C4-2B (cell line): Measurements from ENCODE around the gene FCGBP.
"Not testable (repeated sequence)": the region's sequence is repeated elsewhere in the genome, so short reads cannot be mapped to it uniquely, and the experiment has no call there.

Source experiments
- ZFX ChIP-seq: fragments of 450-650 bp; IDR thresholded peaks from 2 replicates; pipeline ENCODE4 v1.6.1; 2017
- TF ChIP-seq, protein P1 (sequence below): fragments of 450-650 bp; conservative IDR thresholded peaks from 2 replicates; pipeline ENCODE4 v1.5.1; 2017; ENCODE audit warnings: mild to moderate bottlenecking

DNA sequence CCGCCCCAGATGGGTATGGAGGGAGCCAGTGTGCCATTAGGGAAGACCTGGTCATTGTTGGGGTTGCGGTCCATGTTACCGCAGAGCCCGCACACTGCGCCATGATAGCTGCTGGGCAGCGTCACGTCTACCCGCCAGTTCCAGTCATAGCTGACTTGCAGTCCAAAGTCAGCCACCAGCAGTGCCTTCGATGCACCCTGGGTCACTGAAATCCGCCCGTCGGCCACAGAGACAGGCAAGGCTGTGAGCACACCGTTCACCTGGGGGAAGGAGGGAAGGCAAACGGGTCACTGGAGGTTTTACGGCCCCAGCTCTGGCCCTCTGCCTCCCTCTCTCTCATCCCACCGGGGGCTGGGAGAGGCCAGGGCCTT lies 40.2 kb downstream of the FCGBP start:
- TF ChIP-seq, protein P1, sequence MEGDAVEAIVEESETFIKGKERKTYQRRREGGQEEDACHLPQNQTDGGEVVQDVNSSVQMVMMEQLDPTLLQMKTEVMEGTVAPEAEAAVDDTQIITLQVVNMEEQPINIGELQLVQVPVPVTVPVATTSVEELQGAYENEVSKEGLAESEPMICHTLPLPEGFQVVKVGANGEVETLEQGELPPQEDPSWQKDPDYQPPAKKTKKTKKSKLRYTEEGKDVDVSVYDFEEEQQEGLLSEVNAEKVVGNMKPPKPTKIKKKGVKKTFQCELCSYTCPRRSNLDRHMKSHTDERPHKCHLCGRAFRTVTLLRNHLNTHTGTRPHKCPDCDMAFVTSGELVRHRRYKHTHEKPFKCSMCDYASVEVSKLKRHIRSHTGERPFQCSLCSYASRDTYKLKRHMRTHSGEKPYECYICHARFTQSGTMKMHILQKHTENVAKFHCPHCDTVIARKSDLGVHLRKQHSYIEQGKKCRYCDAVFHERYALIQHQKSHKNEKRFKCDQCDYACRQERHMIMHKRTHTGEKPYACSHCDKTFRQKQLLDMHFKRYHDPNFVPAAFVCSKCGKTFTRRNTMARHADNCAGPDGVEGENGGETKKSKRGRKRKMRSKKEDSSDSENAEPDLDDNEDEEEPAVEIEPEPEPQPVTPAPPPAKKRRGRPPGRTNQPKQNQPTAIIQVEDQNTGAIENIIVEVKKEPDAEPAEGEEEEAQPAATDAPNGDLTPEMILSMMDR = not testable (repeated sequence)
- not testable (repeated sequence) for TF ChIP-seq ZFX
